CD4-positive, alpha-beta T cell (primary cell): Measurements from ENCODE around the gene SIGLEC5. TPM values are rescaled to one million over a fixed set of nuclear protein-coding genes. Genes with fewer than 3 reads are reported as not detected.

Experiments
- ATAC-seq: fragments of 200-7000 bp; cut with Tn5 transposase; one replicate; pipeline ENCODE4 v1.10.0; 2022; ENCODE audit warnings: mild to moderate bottlenecking; ENCODE audit not compliant: poor library complexity
- CTCF ChIA-PET: fragments of 350-600 bp; sonication (Branson Sonifier 250); formaldehyde crosslinking; loops from one replicate; lab custom pipeline; 2021; ENCODE audit warnings: antibody characterized with exemption, inconsistent platforms; lab: Charles Lee
- POLR2A ChIA-PET: fragments of 350-600 bp; sonication (Branson Sonifier 250); formaldehyde crosslinking; loops from one replicate; lab custom pipeline; 2021; ENCODE audit warnings: antibody characterized with exemption, inconsistent platforms; lab: Charles Lee
- DNase-seq, 14 experiments: peaks; one replicate each; pipeline ENCODE4 v3.0.0-alpha.2; 2013 to 2020; ENCODE audit warnings: mixed read lengths in 2 of 14
- H3K27ac ChIP-seq, 2 donors: one replicate each; pipeline versions ENCODE4 v1.5.1 to v1.7.0; 2013; ENCODE audit warnings: low read length in 2 of 2, low read depth in 1 of 2, mild to moderate bottlenecking in 1 of 2
- H3K27me3 ChIP-seq, 2 experiments: 1 replicate in 1 of 2; 2 replicates in 1 of 2; pipeline versions ENCODE4 v1.6.1 to v1.7.0; 2013; ENCODE audit warnings: low read length in 2 of 2, control low read depth in 1 of 2, mild to moderate bottlenecking in 1 of 2, moderate library complexity in 1 of 2; ENCODE audit not compliant: insufficient read depth in 2 of 2, control insufficient read depth in 1 of 2
- H3K36me3 ChIP-seq: one replicate; pipeline ENCODE4 v1.6.1; 2013; ENCODE audit warnings: low read length, control low read depth; ENCODE audit not compliant: insufficient read depth
- H3K4me1 ChIP-seq: one replicate; pipeline ENCODE4 v1.6.1; 2013; ENCODE audit warnings: low read length, control low read depth; ENCODE audit not compliant: insufficient read depth
- H3K4me3 ChIP-seq: one replicate; pipeline ENCODE4 v1.5.1; 2013; ENCODE audit warnings: mild to moderate bottlenecking, low read length, moderate library complexity
- H3K9me3 ChIP-seq, 2 experiments: 1 replicate in 1 of 2; 2 replicates in 1 of 2; pipeline versions ENCODE4 v1.6.1 to v1.7.0; 2013; ENCODE audit warnings: low read length in 2 of 2, mild to moderate bottlenecking in 2 of 2, control low read depth in 1 of 2, moderate library complexity in 1 of 2; ENCODE audit not compliant: control insufficient read depth in 1 of 2, insufficient read depth in 1 of 2
- H3K27ac Mint-ChIP-seq: one replicate; pipeline ENCODE4 v1.8.0; 2020; ENCODE audit warnings: mixed read lengths
- H3K27me3 Mint-ChIP-seq: one replicate; pipeline ENCODE4 v1.8.0; 2021; ENCODE audit warnings: mixed read lengths
- H3K36me3 Mint-ChIP-seq: one replicate; pipeline ENCODE4 v1.8.0; 2021; ENCODE audit warnings: low read depth, mixed read lengths
- H3K4me1 Mint-ChIP-seq: one replicate; pipeline ENCODE4 v1.8.0; 2021; ENCODE audit warnings: low read depth, mixed read lengths
- H3K4me3 Mint-ChIP-seq: one replicate; pipeline ENCODE4 v1.8.0; 2020; ENCODE audit warnings: mild to moderate bottlenecking, mixed read lengths
- H3K9me3 Mint-ChIP-seq: one replicate; pipeline ENCODE4 v1.8.0; 2020; ENCODE audit warnings: mixed read lengths
- CTCF ChIP-seq: fragments of 200-600 bp; IDR thresholded peaks from one replicate; pipeline ENCODE4 v1.8.0; 2022; ENCODE audit warnings: antibody characterized with exemption, mild to moderate bottlenecking
- intact Hi-C, 2 experiments: fragments of 100-400 bp; cut with DNase I in 1 of 2; cut with micrococcal nuclease in 1 of 2; formaldehyde crosslinking; loops; one replicate each; pipeline versions ENCODE4 v1.15.1 to v1.9.0; 2023 to 2025; cut with DNase I, micrococcal nuclease
- total RNA-seq, 174 experiments: library from RNA in 2 of 174; stranded (reverse) in 2 of 174; gene quantifications; one replicate each; pipeline ENCODE4 v1.2.3 and lab custom pipeline; 2021 to 2026

Gene SIGLEC5
- total RNA-seq, 2 experiments from 2014 or later, result not detected

- peaks cover 0 to 9% of the 10 kb centered on the region in 2 experiments for H3K9me3 ChIP-seq
- Mint-ChIP-seq H3K4me3 (no peak overlapping the region), H3K36me3 (no peaks in the 10 kb centered on the region), H3K4me1 (no peaks in the 10 kb centered on the region), H3K9me3 (no peaks in the 10 kb centered on the region), H3K27ac (no peak overlapping the region), H3K27me3 (peaks cover 62% of the 10 kb centered on the region)
- no peak overlapping the region for H3K27ac ChIP-seq
- no peak for DNase-seq
- ChIA-PET CTCF (no interaction called here), POLR2A (no interaction called here)
- peaks cover 6 to 7% of the 10 kb centered on the region in 2 experiments for H3K27me3 ChIP-seq
- ATAC-seq, result no peak
- H3K4me1 ChIP-seq, result no peaks in the 10 kb centered on the region
- H3K36me3 ChIP-seq, result no peaks in the 10 kb centered on the region
- TF ChIP-seq CTCF, result no peak
- H3K4me3 ChIP-seq, result no peak overlapping the region
- intact Hi-C loops, result no loop called here
These were observed 9.7 kb upstream of the SIGLEC5 start for GRCh38 chr19:51639916-51640315.

GRCh38 chr19:51637362-51637978, 7.3 kb upstream of the SIGLEC5 start:
- no peak for ATAC-seq
- ChIA-PET POLR2A (no interaction called here), CTCF (no interaction called here)
- H3K9me3 Mint-ChIP-seq, result no peaks in the 10 kb centered on the region
- no peaks in the 10 kb centered on the region for H3K36me3 ChIP-seq
- no peak overlapping the region for H3K27ac Mint-ChIP-seq
- H3K4me3 ChIP-seq, result no peak overlapping the region
- peaks cover 0 to 5% of the 10 kb centered on the region in 2 experiments for H3K9me3 ChIP-seq
- intact Hi-C loops, result loop anchor here in 1 of 2 experiments (1.0 kb wide), 1 partner anchor 164 kb away; no protein-coding TSS in a partner anchor
- peak; percentile 57 for TF ChIP-seq CTCF
- peak in 2 of 14 experiments; percentile 28 to 30 for DNase-seq
- no peaks in the 10 kb centered on the region for H3K36me3 Mint-ChIP-seq
- H3K27me3 Mint-ChIP-seq, result peaks cover 50% of the 10 kb centered on the region
- no peak overlapping the region for H3K4me3 Mint-ChIP-seq
- H3K27ac ChIP-seq, result no peak overlapping the region
- no peaks in the 10 kb centered on the region for H3K4me1 Mint-ChIP-seq
- peaks cover 0 to 7% of the 10 kb centered on the region in 2 experiments for H3K27me3 ChIP-seq
- no peaks in the 10 kb centered on the region for H3K4me1 ChIP-seq

- H3K4me1 Mint-ChIP-seq, result no peaks in the 10 kb centered on the region
- DNase-seq (no peak), ATAC-seq (no peak)
- Histone ChIP-seq H3K36me3 (no peaks in the 10 kb centered on the region), H3K27me3 (peaks cover 0 to 4% of the 10 kb centered on the region in 2 experiments), H3K27ac (no peak overlapping the region), H3K4me3 (no peak overlapping the region), H3K4me1 (no peaks in the 10 kb centered on the region), H3K9me3 (peaks cover 0 to 4% of the 10 kb centered on the region in 2 experiments)
- no peak for TF ChIP-seq CTCF
- H3K27ac Mint-ChIP-seq, result no peak overlapping the region
- no peaks in the 10 kb centered on the region for H3K9me3 Mint-ChIP-seq
- H3K36me3 Mint-ChIP-seq, result no peaks in the 10 kb centered on the region
- H3K4me3 Mint-ChIP-seq, result no peak overlapping the region
- ChIA-PET CTCF (no interaction called here), POLR2A (no interaction called here)
- H3K27me3 Mint-ChIP-seq, result peaks cover 25% of the 10 kb centered on the region
- intact Hi-C loops, result no loop called here
These were observed 1.9 kb upstream of the SIGLEC5 start for GRCh38 chr19:51632126-51632525.
